Caki2 (cell line): Measurements from ENCODE around the gene KRT37. TPM values are rescaled to one million over a fixed set of nuclear protein-coding genes. Genes with fewer than 3 reads are reported as not detected.

ENCODE experiments used
- DNase-seq: peaks from one replicate; pipeline ENCODE4 v3.0.0-alpha.2; 2015; ENCODE audit warnings: low read depth
- in situ Hi-C: cut with HindIII; loops from 2 replicates; pipeline ENCODE4 v1.10.0; 2016; ENCODE audit warnings: low sequenced_read_pairs, low pct_unique_long_range_greater_than_20kb, mixed read lengths
- total RNA-seq: library from RNA; depleted of rRNA; stranded (reverse); fragments of >200 nt; shearing (Covaris generic); gene quantifications from 2 replicates; pipeline ENCODE4 v1.2.3, GENCODE V29; 2014; ENCODE audit warnings: low replicate concordance; rRNA removed

The KRT37 gene
- not detected in 2 replicates for total RNA-seq

- in situ Hi-C loops, result no loop called here
These were observed at the start of gene KRT37 for GRCh38 chr17:41424111-41424635. KRT37 (minus strand) TSS chr17:41424585; CDS start chr17:41424523, 62 bp downstream.

GRCh38 chr17:41468346-41468745 lies 44.0 kb upstream of the KRT37 start:
- in situ Hi-C loops, result no loop called here
- DNase-seq, result no peak

More at GRCh38 chr17:41424111-41424635, at the start of gene KRT37:
- no peak for DNase-seq

- in situ Hi-C loops, result no loop called here
These were observed 43.2 kb upstream of the KRT37 start for GRCh38 chr17:41467561-41467960.

GRCh38 chr17:41466988-41467387 lies 42.6 kb upstream of the KRT37 start, which contains the start of gene KRT32:
KRT32 (minus strand) TSS chr17:41467386; CDS start chr17:41467325, 61 bp downstream.
- no peak for DNase-seq
- in situ Hi-C loops, result no loop called here

More at GRCh38 chr17:41467561-41467960, 43.2 kb upstream of the KRT37 start:
- DNase-seq, result no peak

GRCh38 chr17:41464682-41465081 lies 40.3 kb upstream of the KRT37 start:
- in situ Hi-C loops, result no loop called here
- peak; percentile 84 for DNase-seq

GRCh38 chr17:41464173-41464572 lies 39.8 kb upstream of the KRT37 start:
- in situ Hi-C loops, result no loop called here
- no peak for DNase-seq

- in situ Hi-C loops, result no loop called here
- no peak for DNase-seq
These were observed 39.4 kb upstream of the KRT37 start for GRCh38 chr17:41463746-41464145.

GRCh38 chr17:41462705-41463104 lies 38.3 kb upstream of the KRT37 start:
- in situ Hi-C loops, result no loop called here
- no peak for DNase-seq

GRCh38 chr17:41457676-41458075 lies 33.3 kb upstream of the KRT37 start:
- no peak for DNase-seq
- in situ Hi-C loops, result no loop called here

GRCh38 chr17:41456204-41456603 lies 31.8 kb upstream of the KRT37 start:
- in situ Hi-C loops, result no loop called here
- DNase-seq, result no peak

GRCh38 chr17:41455236-41455635 lies 30.9 kb upstream of the KRT37 start:
- in situ Hi-C loops, result no loop called here
- no peak for DNase-seq

- in situ Hi-C loops, result no loop called here
- DNase-seq, result no peak
These were observed 28.7 kb upstream of the KRT37 start for GRCh38 chr17:41453066-41453465.

- in situ Hi-C loops, result no loop called here
These were observed 27.9 kb upstream of the KRT37 start for GRCh38 chr17:41452281-41452680.

GRCh38 chr17:41451154-41451728 lies 26.9 kb upstream of the KRT37 start:
- in situ Hi-C loops, result no loop called here

More at GRCh38 chr17:41452281-41452680, 27.9 kb upstream of the KRT37 start:
- DNase-seq, result no peak

GRCh38 chr17:41449008-41449407 lies 24.6 kb upstream of the KRT37 start:
- in situ Hi-C loops, result no loop called here

More at GRCh38 chr17:41451154-41451728, 26.9 kb upstream of the KRT37 start:
- no peak for DNase-seq

GRCh38 chr17:41448506-41448905 lies 24.1 kb upstream of the KRT37 start:
- no peak for DNase-seq
- in situ Hi-C loops, result no loop called here

More at GRCh38 chr17:41449008-41449407, 24.6 kb upstream of the KRT37 start:
- DNase-seq, result no peak

- in situ Hi-C loops, result no loop called here
These were observed 22.4 kb upstream of the KRT37 start for GRCh38 chr17:41446806-41447205.

GRCh38 chr17:41444640-41445039 lies 20.3 kb upstream of the KRT37 start:
- no peak for DNase-seq
- in situ Hi-C loops, result no loop called here

More at GRCh38 chr17:41446806-41447205, 22.4 kb upstream of the KRT37 start:
- no peak for DNase-seq

- no peak for DNase-seq
- in situ Hi-C loops, result no loop called here
These were observed 19.8 kb upstream of the KRT37 start for GRCh38 chr17:41444186-41444585.

GRCh38 chr17:41442739-41443138 lies 18.4 kb upstream of the KRT37 start:
- DNase-seq, result no peak
- in situ Hi-C loops, result no loop called here
